NT2/D1 (cell line): ENCODE results near the gene AP2A2.

ENCODE experiments used
- DNase-seq: peaks from one replicate; pipeline ENCODE4 v3.0.0-alpha.2; 2011; ENCODE audit warnings: low read depth, low spot score
- H3K27me3 ChIP-seq: 2 replicates; pipeline ENCODE4 v1.6.0; 2011; ENCODE audit warnings: mild to moderate bottlenecking; ENCODE audit not compliant: insufficient read length, insufficient read depth
- H3K36me3 ChIP-seq: 2 replicates; pipeline ENCODE4 v1.6.1; 2011; ENCODE audit warnings: mild to moderate bottlenecking, low read length, mixed read lengths; ENCODE audit not compliant: insufficient read depth, insufficient read length
- H3K4me1 ChIP-seq: 2 replicates; pipeline ENCODE4 v1.5.1; 2011; ENCODE audit not compliant: insufficient read depth, insufficient read length
- H3K4me3 ChIP-seq: 2 replicates; pipeline ENCODE4 v1.5.1; 2011; ENCODE audit warnings: low read depth; ENCODE audit not compliant: insufficient read length
- H3K9ac ChIP-seq: 2 replicates; pipeline ENCODE4 v1.6.0; 2011; ENCODE audit warnings: low read depth; ENCODE audit not compliant: insufficient read length
- H3K9me3 ChIP-seq: 2 replicates; pipeline ENCODE4 v1.5.1; 2011; ENCODE audit warnings: mild to moderate bottlenecking, low read length; ENCODE audit not compliant: insufficient read depth
- SUZ12 ChIP-seq: IDR thresholded peaks from 2 replicates; pipeline ENCODE4 v1.6.1; 2011; ENCODE audit not compliant: insufficient read length, insufficient read depth; ENCODE audit errors: extremely low read depth
- YY1 ChIP-seq: IDR thresholded peaks from 2 replicates; pipeline ENCODE4 v1.6.1; 2011; ENCODE audit not compliant: insufficient read length, insufficient read depth
- ZNF274 ChIP-seq: IDR thresholded peaks from 2 replicates; pipeline ENCODE4 v1.6.1; 2011; ENCODE audit warnings: mild to moderate bottlenecking, low read depth, low read length

The AP2A2 gene

GRCh38 chr11:1019321-1019910 is 93.7 kb downstream of the AP2A2 start:
- Histone ChIP-seq H3K9ac (no peak overlapping the region), H3K4me3 (no peak overlapping the region), H3K4me1 (peaks cover 5% of the 10 kb centered on the region), H3K9me3 (no peaks in the 10 kb centered on the region), H3K27me3 (no peaks in the 10 kb centered on the region), H3K36me3 (peaks cover 13% of the 10 kb centered on the region)
- DNase-seq: no peak
- no peak for TF ChIP-seq YY1
- no peak for TF ChIP-seq ZNF274
- no peak for TF ChIP-seq SUZ12

DNA sequence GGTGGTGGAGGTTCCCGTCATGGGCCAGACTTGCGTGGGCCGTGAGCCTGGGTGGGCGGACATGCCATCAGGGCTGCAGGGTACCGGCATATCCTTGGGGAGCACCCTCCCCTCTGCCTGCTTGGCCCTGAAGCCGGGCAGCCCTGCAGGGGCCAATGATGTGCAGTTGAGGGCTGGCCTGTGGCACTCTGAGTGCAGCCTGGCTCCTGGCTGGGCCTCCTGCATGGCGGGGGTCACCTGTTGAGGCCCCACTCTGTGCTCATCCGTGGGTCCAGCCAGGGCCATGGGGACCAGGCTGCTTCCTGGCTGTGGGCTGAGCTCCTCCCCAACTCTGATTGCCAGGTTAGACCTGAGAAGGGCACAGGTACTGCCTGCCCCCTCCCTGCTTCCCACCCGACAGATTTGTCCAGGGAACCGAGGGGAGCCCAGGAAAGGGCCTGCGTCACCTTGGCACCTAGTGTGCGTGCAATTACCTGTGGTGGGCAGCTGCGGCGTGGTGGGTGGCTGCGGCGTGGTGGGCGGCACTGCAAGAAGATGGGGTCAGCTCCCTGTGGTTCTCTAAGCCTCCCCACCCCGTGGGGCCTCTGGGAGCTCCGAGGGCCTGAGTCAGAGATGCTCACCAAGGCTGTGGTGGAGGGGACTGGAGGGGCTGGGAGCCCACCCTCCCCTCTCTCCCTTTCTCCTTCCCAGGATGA is 94.7 kb downstream of the AP2A2 start:
- Histone ChIP-seq H3K4me1 (peaks cover 7% of the 10 kb centered on the region), H3K9me3 (no peaks in the 10 kb centered on the region), H3K27me3 (no peaks in the 10 kb centered on the region), H3K4me3 (no peak overlapping the region), H3K9ac (no peak overlapping the region), H3K36me3 (peaks cover 9% of the 10 kb centered on the region)
- no peak for DNase-seq
- TF ChIP-seq ZNF274 (no peak), YY1 (no peak), SUZ12 (no peak)

GRCh38 chr11:1022411-1022810 is 96.7 kb downstream of the AP2A2 start:
- no peak overlapping the region for H3K4me3 ChIP-seq
- H3K9me3 ChIP-seq: no peaks in the 10 kb centered on the region
- TF ChIP-seq SUZ12: no peak
- no peak for TF ChIP-seq ZNF274
- DNase-seq: no peak
- no peak overlapping the region for H3K9ac ChIP-seq
- peaks cover 7% of the 10 kb centered on the region for H3K4me1 ChIP-seq
- no peaks in the 10 kb centered on the region for H3K27me3 ChIP-seq
- H3K36me3 ChIP-seq: peaks cover 20% of the 10 kb centered on the region

GRCh38 chr11:1022908-1023810 is 97.5 kb downstream of the AP2A2 start:
- H3K4me3 ChIP-seq: no peak overlapping the region

DNA sequence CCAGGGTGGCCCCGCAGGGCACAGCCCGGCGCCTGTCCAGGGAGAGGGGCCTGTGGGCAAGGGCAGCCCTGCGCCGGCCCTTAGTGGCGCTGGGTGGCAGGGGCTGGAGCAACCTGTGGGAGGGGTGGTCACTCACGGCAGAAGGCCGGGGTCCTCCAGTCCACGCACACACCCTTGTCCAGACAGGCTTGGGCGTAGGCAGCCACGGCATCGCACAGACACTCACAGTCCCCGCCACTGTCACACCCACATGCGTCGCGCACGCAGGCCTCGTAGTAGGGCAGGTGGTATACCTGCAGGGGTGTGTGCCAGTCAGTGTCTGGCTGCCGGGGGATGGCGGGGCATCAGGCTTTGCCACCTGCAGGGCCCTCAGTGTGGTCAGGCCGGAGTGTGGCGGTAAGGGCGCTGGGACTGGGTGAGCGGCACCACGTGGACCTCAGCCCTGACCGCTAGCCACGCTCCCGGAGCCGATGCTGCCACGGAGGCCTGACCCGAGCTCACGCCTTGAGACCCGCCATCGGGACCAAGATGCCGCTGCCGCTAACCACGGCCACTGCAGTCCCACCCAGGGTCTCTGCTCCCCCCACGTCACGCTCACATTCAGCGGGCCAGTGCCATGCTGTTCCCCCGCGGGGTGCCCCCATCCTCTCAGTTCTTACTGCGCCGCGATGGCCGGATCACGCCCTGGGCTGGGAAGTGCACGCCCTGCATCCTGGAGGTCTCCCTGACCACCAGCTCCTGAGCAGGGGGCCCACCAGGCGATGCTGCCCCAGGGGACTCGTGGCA is 98.3 kb downstream of the AP2A2 start:
- TF ChIP-seq YY1: no peak
- TF ChIP-seq ZNF274: no peak
- no peak for TF ChIP-seq SUZ12
- DNase-seq: no peak
- H3K4me3 ChIP-seq: no peak overlapping the region
- no peaks in the 10 kb centered on the region for H3K9me3 ChIP-seq
- H3K4me1 ChIP-seq: peaks cover 6% of the 10 kb centered on the region
- peaks cover 17% of the 10 kb centered on the region for H3K36me3 ChIP-seq
- H3K9ac ChIP-seq: no peak overlapping the region
- no peaks in the 10 kb centered on the region for H3K27me3 ChIP-seq

More at GRCh38 chr11:1022908-1023810, 97.5 kb downstream of the AP2A2 start:
- no peak overlapping the region for H3K9ac ChIP-seq
- peaks cover 17% of the 10 kb centered on the region for H3K36me3 ChIP-seq
- no peak for TF ChIP-seq YY1
- TF ChIP-seq ZNF274: no peak
- TF ChIP-seq SUZ12: no peak
- no peaks in the 10 kb centered on the region for H3K9me3 ChIP-seq
- H3K4me1 ChIP-seq: peaks cover 7% of the 10 kb centered on the region
- no peaks in the 10 kb centered on the region for H3K27me3 ChIP-seq
- DNase-seq: no peak

GRCh38 chr11:1024597-1025409 is 99.1 kb downstream of the AP2A2 start:
- no peak overlapping the region for H3K9ac ChIP-seq
- H3K9me3 ChIP-seq: no peaks in the 10 kb centered on the region
- H3K27me3 ChIP-seq: no peaks in the 10 kb centered on the region
- TF ChIP-seq YY1 (no peak), ZNF274 (no peak), SUZ12 (no peak)
- H3K4me1 ChIP-seq: peaks cover 6% of the 10 kb centered on the region
- H3K4me3 ChIP-seq: no peak overlapping the region
- DNase-seq: no peak
- peaks cover 17% of the 10 kb centered on the region for H3K36me3 ChIP-seq
